Testis (tissue), 3 donors: ENCODE data around the gene UBE2QL1. TPM values are rescaled to one million over a fixed set of nuclear protein-coding genes. Genes with fewer than 3 reads are reported as not detected.

Experiments used
- DNase-seq: peaks from one replicate; pipeline ENCODE4 v3.0.0-alpha.2; 2019
- H3K27ac ChIP-seq, 2 donors: fragments of 200-600 bp; sonication (generic); one replicate each; pipeline ENCODE4 v1.5.1; 2019
- H3K27me3 ChIP-seq: fragments of 200-600 bp; sonication (generic); one replicate; pipeline ENCODE4 v1.5.1; 2019
- H3K36me3 ChIP-seq: fragments of 200-600 bp; sonication (generic); one replicate; pipeline ENCODE4 v1.5.1; 2017; ENCODE audit warnings: low read depth; ENCODE audit errors: missing control alignments
- H3K4me1 ChIP-seq: fragments of 200-600 bp; sonication (generic); one replicate; pipeline ENCODE4 v1.5.1; 2019
- H3K4me3 ChIP-seq, 2 donors: fragments of 200-600 bp; sonication (generic); one replicate each; pipeline ENCODE4 v1.5.1; 2017 to 2019
- H3K9me3 ChIP-seq: fragments of 200-600 bp; sonication (generic); one replicate; pipeline ENCODE4 v1.5.1; 2017
- POLR2A ChIP-seq: fragments of 450-650 bp; IDR thresholded peaks from one replicate; pipeline ENCODE4 v1.6.1; 2017; ENCODE audit warnings: antibody characterized with exemption, mild to moderate bottlenecking, moderate library complexity
- WGBS, 2 donors: methylation state at CpG; one replicate each; pipeline ENCODE4 v1.1.5; 2018; 5-methylcytosine and 5-hydroxymethylcytosine counted together
- intact Hi-C: fragments of 100-400 bp; cut with DNase I; formaldehyde crosslinking; loops from one replicate; pipeline ENCODE4 v1.15.1; 2023; ENCODE audit warnings: low total_unique reads
- polyA plus RNA-seq: library from polyadenylated mRNA; stranded (reverse); fragments of 350-450 nt; fragmentation: Illumina TruSeq; extraction: RNeasy Lipid Tissue Mini Kit (QIAGEN cat#74804); gene quantifications from one replicate; pipeline ENCODE4 v1.2.3, GENCODE V29; 2014; ENCODE audit warnings: low read depth, low replicate concordance; ENCODE audit not compliant: insufficient read depth
- total RNA-seq, 2 donors: library from RNA; depleted of rRNA; stranded (reverse); fragments of >200 nt; gene quantifications; one replicate each; pipeline ENCODE4 v1.2.3, GENCODE V29; 2016
- TF ChIP-seq, protein P1 (sequence below), 3 experiments: fragments of 450-650 bp in 2 of 3; fragments of 200-600 bp in 1 of 3; sonication (generic) in 1 of 3; IDR thresholded peaks; one replicate each; pipeline ENCODE4 v1.5.1; 2016 to 2019; ENCODE audit warnings: antibody characterized with exemption in 3 of 3, mild to moderate bottlenecking in 2 of 3, moderate library complexity in 1 of 3

The UBE2QL1 gene
- total and polyA plus RNA-seq, 3 donors from 2014 or later: 1.9 to 3.2 (median 2.0) TPM

DNA sequence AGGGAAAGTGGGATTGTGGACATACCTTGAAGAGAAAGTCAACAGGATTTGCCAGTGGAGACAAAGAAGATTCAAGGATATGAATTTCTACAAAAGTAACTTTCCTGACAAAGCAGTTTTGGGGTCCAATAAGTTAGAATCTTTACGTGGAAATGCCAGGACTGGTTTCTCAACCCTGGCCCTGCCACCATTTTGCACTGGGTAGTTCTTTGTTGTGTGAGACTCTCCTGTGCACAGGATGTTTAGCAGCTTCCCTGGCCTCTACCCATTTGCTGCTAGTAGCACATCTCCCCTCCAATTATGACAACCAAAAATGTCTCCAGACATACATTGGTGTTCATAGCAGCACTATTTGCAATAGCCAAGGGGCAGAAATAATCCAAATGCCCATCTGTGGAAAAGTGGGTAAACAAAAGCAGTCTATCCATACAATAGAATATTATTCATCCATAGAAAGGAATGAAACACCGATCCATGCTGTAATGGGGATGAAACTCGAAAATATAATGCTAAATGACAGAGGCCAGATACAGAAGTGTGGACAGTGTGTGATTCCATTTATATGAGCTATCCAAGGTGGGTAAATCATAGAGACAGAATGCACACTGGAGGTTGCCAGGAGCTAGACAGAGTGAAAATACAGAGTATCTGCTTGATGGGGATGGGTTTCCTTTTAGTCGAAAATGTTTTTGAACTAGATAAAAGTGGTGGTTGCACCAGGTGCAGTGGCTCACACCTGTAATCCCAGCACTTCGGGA lies 92.8 kb downstream of the UBE2QL1 start:
- H3K36me3 ChIP-seq: no peaks in the 10 kb centered on the region

DNA sequence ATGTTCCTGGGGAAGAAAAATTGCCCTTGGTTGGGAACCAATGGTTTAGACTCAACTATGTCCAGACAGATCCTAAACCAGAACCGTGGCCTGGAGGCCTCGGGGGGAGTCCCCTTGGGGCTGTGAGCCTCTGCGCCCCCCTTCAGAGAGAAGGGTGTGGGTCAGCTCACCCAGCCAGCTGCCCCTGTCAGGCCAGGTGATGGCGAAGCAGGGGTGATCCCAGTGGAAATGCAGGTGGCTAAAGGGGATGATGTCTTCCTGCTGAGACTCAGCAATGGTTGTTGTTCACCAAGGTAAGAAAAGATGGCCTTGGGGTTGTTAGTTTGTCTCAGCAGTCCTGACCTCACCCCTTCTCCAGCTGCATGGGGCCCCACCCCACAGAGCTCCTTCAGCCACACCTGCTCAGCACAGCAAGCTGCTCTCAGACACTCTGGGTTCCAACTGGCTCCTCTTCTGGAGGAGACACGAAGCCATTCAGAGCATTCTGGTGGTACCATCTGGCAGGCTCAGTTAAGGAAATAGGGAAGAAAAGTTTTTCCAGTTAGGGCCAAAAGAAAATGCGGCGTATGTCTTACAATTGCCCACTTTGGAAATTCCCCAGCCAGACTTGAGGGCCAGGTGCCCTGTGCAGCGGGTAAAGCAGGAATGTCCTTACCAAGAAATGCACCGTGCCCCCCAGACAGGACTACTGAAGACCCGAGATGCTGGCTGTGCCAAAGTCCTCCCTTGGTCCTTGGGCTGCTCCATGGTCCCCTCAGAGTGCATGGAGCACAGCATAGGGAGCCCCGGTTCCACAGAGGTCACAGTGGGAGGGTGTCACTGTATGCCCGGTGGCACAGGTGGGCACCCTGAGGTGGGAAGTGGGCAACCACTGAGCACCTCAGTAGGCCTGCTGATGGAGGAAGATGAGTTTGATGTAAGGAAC lies 94.0 kb downstream of the UBE2QL1 start:
- 87 to 93% methylated on average over 12 of the region's 12 CpGs for WGBS, 2 donors

More for the DNA sequence above, 92.8 kb downstream of the UBE2QL1 start:
- intact Hi-C loops: no loop called here
- H3K27ac ChIP-seq: no peak overlapping the region
- no peaks in the 10 kb centered on the region for H3K9me3 ChIP-seq
- H3K27me3 ChIP-seq: no peaks in the 10 kb centered on the region
- DNase-seq: no peak
- H3K4me3 ChIP-seq: no peak overlapping the region
- no peaks in the 10 kb centered on the region for H3K4me1 ChIP-seq
- TF ChIP-seq POLR2A: no peak
- TF ChIP-seq, protein P1, sequence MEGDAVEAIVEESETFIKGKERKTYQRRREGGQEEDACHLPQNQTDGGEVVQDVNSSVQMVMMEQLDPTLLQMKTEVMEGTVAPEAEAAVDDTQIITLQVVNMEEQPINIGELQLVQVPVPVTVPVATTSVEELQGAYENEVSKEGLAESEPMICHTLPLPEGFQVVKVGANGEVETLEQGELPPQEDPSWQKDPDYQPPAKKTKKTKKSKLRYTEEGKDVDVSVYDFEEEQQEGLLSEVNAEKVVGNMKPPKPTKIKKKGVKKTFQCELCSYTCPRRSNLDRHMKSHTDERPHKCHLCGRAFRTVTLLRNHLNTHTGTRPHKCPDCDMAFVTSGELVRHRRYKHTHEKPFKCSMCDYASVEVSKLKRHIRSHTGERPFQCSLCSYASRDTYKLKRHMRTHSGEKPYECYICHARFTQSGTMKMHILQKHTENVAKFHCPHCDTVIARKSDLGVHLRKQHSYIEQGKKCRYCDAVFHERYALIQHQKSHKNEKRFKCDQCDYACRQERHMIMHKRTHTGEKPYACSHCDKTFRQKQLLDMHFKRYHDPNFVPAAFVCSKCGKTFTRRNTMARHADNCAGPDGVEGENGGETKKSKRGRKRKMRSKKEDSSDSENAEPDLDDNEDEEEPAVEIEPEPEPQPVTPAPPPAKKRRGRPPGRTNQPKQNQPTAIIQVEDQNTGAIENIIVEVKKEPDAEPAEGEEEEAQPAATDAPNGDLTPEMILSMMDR (IDR thresholded peaks at IDR 0.05): no peak
- WGBS, 2 donors: 89 to 92% methylated on average over 5 of the region's 5 CpGs

DNA sequence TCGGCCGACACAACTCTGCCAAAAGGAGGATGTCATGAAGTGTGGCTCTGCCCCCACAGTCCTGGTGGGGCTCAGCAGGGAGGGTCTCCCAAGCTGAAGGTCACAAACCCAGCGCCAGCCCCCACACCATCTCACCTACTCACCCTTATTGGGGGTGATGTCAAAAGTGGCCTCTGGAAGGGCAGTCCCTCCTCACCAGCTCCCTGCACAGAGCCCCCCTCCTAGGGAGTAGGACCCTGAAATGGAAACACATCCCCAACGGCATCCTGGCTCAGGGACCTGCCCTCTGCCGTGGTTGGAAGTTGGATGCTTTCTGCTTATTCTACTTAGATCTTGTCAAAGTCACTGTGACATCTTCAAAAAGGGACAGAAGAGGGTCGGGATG lies 94.7 kb downstream of the UBE2QL1 start:
- WGBS, 2 donors: 82 to 88% methylated on average over 6 of the region's 6 CpGs
- Histone ChIP-seq H3K4me1 (no peaks in the 10 kb centered on the region), H3K4me3 (no peak overlapping the region), H3K27ac (no peak overlapping the region), H3K9me3 (no peaks in the 10 kb centered on the region), H3K27me3 (no peaks in the 10 kb centered on the region), H3K36me3 (no peaks in the 10 kb centered on the region)
- intact Hi-C loops: no loop called here
- DNase-seq: no peak
- no peak for TF ChIP-seq POLR2A

More for the DNA sequence above, 94.0 kb downstream of the UBE2QL1 start:
- H3K4me1 ChIP-seq: no peaks in the 10 kb centered on the region
- no peaks in the 10 kb centered on the region for H3K36me3 ChIP-seq
- H3K27ac ChIP-seq: no peak overlapping the region
- H3K4me3 ChIP-seq: no peak overlapping the region
- DNase-seq: no peak
- TF ChIP-seq POLR2A: no peak
- TF ChIP-seq, protein P1 (IDR thresholded peaks at IDR 0.05): no peak
- no peaks in the 10 kb centered on the region for H3K27me3 ChIP-seq
- no peaks in the 10 kb centered on the region for H3K9me3 ChIP-seq
- intact Hi-C loops: no loop called here

DNA sequence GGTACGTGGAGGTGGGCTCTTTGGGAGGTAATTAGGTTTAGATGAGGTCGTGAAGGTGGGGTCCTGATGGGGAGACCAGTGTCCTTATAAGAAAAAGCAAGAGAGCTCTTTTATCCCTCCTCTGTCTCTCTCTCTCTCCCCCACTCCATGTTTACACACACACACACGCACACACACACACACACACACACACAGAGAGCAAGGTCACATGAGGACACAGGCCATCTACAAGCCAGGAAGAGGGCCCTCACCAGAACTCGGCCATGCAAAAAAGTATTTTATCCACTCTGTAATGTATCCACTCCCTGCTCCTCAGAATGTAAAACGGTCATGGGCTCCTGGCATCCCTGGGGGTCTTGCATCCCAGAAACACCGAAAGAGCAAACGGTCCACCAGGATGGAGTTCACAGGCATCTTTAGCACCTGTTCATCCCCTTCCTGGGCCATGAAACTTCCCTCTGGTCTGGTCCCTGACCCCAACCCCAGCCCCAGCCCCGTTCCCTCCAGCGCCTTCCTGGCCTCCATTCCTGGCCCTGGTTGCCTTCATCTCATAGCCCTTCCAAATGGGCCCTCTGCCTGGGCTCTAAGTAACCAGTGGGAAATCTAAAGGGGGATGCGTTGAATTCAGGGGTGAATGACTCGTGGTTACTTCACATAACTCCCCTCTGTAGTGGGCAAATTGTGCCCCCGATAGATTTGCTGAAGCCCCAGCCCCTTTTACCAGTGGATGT lies 95.3 kb downstream of the UBE2QL1 start:
- WGBS, 2 donors: 79 to 86% methylated on average over 10 to 12 of the region's 12 CpGs
- H3K4me3 ChIP-seq: no peak overlapping the region
- DNase-seq: no peak
- H3K4me1 ChIP-seq: no peaks in the 10 kb centered on the region
- intact Hi-C loops: no loop called here
- no peaks in the 10 kb centered on the region for H3K36me3 ChIP-seq
- no peak overlapping the region for H3K27ac ChIP-seq
- H3K27me3 ChIP-seq: no peaks in the 10 kb centered on the region
- TF ChIP-seq, protein P1 (IDR thresholded peaks at IDR 0.05): no peak
- TF ChIP-seq POLR2A: no peak
- no peaks in the 10 kb centered on the region for H3K9me3 ChIP-seq

Other genes starting within 250 kb of the UBE2QL1 start
- 10 to 100 TPM; 43.8 to 47.9 TPM for gene MED10, start 70.3 kb upstream of the UBE2QL1 start, total RNA-seq
- gene MED10, start 70.3 kb upstream of the UBE2QL1 start, polyA plus RNA-seq: 43.6 TPM
- gene NSUN2, start 184.2 kb downstream of the UBE2QL1 start, total RNA-seq: 10 to 100 TPM; 66.7 to 80.1 TPM
- 51.6 TPM for gene NSUN2, start 184.2 kb downstream of the UBE2QL1 start, polyA plus RNA-seq
- gene SRD5A1, start 184.6 kb downstream of the UBE2QL1 start, total RNA-seq: 10 to 100 TPM in 1 of 2 donors, 1 to 10 TPM in 1; 7.9 to 13.9 TPM
- 3.8 TPM for gene SRD5A1, start 184.6 kb downstream of the UBE2QL1 start, polyA plus RNA-seq